ENCODE results near the gene CATSPERD. TPM values are rescaled to one million over a fixed set of nuclear protein-coding genes. Genes with fewer than 3 reads are reported as not detected.

The CATSPERD gene
- total and polyA plus RNA-seq, 9 of the 15 experiments (the other 6 are each of a cell fraction or from before 2014, with no cell fraction given): not detected

- TF ChIP-seq ZBTB2 (IDR thresholded peaks at IDR 0.05) (0 out of 2 replicates have a peak, but pooled peaks have one; percentile 33), CBX3 (IDR thresholded peaks at IDR 0.05; ENCODE audit: borderline replicate concordance in 1 of 2, low read length in 2 of 2) (no peak), SUPT5H (IDR thresholded peaks at IDR 0.05) (no peak), CEBPZ (IDR thresholded peaks at IDR 0.05; ENCODE audit: borderline replicate concordance, low read depth, low read length) (no peak), RB1 (IDR thresholded peaks at IDR 0.05; ENCODE audit: low read depth) (peak; percentile 71; the same call in 1 of the 2 replicates), SAFB (IDR thresholded peaks at IDR 0.05; ENCODE audit: borderline replicate concordance, low read depth, low read length) (no peak), NFE2L1 (tag; IDR thresholded peaks at IDR 0.05; ENCODE audit: borderline replicate concordance, low read depth) (no peak), ZNF561 (CRISPR knock-in tag; conservative IDR thresholded peaks at IDR 0.05) (no peak), ZBTB5 (IDR thresholded peaks at IDR 0.05) (no peak), ZNF518B (CRISPR knock-in tag; IDR thresholded peaks at IDR 0.05) (no peak), TCF3 (CRISPR knock-in tag; IDR thresholded peaks at IDR 0.05) (no peak)
Observed at GRCh38 chr19:5805462-5806132, 85.2 kb downstream of the CATSPERD start (continued).

Data from K562 (cell line).